Measurements from ENCODE around the gene USP31. TPM values are rescaled to one million over a fixed set of nuclear protein-coding genes. Genes with fewer than 3 reads are reported as not detected.

Gene USP31
- total and polyA plus RNA-seq, 3 donors from 2014 or later = 23.3 to 73.6 (median 73.1) TPM

DNA sequence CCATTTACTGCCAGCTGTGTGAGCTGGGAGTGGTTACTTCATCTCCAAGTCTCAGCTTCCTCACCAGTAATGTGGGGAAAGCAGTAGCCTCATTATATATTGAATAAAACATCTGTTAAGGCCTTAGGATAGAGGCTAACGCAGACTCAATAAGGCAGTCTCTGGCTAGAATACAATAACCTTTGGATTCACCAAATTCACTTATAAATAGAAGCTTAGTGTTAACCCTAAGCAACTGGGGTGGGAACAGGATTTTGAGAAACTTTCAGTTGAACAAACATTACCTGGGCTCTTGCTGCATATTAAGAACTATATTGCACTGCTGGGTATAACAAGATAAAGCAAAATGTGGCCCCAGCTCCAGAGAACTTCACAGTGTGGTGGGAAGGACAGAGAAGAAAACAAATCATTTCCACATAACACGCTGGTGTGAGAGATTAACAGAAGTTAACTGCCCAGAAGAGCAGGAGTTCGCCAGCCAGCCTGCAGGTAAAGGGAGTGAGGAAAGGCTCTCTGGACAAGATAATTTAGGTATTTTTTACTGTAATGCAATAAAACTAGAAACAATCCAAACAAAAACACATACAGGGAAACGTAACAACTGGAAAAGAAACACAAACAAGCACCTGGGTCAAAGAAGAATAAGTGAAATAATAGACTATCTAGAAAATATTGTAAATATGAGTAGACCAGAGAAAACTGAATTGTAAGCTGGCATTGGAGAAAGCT is 57.0 kb downstream of the USP31 start:
- Histone ChIP-seq H3K27ac (no peak overlapping the region), H3K27me3 (no peaks in the 10 kb centered on the region), H3K9me3 (no peaks in the 10 kb centered on the region), H3K4me1 (no peaks in the 10 kb centered on the region), H3K4me3 (no peak overlapping the region), H3K36me3 (ENCODE audit: low read depth, missing control alignments) (no peaks in the 10 kb centered on the region)
- DNase-seq = no peak
- TF ChIP-seq POLR2A (IDR thresholded peaks at IDR 0.05) = no peak
- TF ChIP-seq, protein P1, sequence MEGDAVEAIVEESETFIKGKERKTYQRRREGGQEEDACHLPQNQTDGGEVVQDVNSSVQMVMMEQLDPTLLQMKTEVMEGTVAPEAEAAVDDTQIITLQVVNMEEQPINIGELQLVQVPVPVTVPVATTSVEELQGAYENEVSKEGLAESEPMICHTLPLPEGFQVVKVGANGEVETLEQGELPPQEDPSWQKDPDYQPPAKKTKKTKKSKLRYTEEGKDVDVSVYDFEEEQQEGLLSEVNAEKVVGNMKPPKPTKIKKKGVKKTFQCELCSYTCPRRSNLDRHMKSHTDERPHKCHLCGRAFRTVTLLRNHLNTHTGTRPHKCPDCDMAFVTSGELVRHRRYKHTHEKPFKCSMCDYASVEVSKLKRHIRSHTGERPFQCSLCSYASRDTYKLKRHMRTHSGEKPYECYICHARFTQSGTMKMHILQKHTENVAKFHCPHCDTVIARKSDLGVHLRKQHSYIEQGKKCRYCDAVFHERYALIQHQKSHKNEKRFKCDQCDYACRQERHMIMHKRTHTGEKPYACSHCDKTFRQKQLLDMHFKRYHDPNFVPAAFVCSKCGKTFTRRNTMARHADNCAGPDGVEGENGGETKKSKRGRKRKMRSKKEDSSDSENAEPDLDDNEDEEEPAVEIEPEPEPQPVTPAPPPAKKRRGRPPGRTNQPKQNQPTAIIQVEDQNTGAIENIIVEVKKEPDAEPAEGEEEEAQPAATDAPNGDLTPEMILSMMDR (IDR thresholded peaks at IDR 0.05) = no peak
- intact Hi-C loops (cut with DNase I; ENCODE audit: low total_unique reads) = no loop called here
- 87 to 91% methylated on average over 4 of the region's 4 CpGs for WGBS, 2 donors

DNA sequence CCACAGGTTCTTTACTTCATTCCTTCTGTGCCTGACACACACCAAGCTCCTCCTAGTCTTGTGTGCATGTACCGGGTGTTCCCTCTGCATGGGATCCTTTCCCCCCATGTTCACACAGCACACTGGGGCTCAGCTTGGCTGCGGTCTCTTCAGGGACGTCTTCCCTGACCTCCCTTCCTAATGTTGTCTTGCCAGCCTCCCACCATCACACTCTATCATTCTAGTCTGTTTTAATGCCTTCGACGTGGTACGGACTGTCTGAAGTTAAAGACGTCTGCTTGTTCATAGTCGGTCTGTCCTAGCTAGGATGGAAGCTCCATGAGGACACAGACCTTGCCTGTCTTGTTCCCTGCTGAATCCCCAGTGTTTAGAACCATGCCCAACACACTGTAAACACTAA is 60.1 kb downstream of the USP31 start:
- Histone ChIP-seq H3K27ac (no peak overlapping the region), H3K27me3 (no peaks in the 10 kb centered on the region), H3K9me3 (no peaks in the 10 kb centered on the region), H3K4me1 (no peaks in the 10 kb centered on the region), H3K4me3 (no peak overlapping the region), H3K36me3 (ENCODE audit: low read depth, missing control alignments) (no peaks in the 10 kb centered on the region)
- WGBS, 2 donors = 82 to 86% methylated on average over 8 of the region's 8 CpGs
- TF ChIP-seq, protein P1 (IDR thresholded peaks at IDR 0.05) = no peak
- no peak for TF ChIP-seq POLR2A (IDR thresholded peaks at IDR 0.05)
- intact Hi-C loops (cut with DNase I; ENCODE audit: low total_unique reads) = no loop called here
- DNase-seq = no peak

DNA sequence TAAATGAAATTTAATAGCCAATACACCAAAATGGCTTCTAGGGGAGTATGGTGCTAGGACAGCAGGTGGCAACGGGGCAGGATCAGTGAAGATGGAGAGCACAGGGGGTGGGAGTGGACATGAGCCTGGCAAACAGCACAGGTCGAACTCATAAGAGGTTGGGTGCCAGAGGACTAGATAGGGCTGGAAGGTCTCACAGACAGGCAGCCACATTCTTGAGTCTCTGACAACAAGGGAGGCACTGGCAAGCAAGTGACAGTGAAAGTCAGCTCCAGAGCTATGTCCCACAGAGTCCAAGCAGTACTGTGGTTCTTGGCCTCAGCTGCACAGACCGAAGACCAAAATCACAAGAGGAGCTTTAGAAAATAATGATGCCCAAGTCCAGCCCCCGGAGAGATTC is 61.2 kb downstream of the USP31 start:
- Histone ChIP-seq H3K36me3 (ENCODE audit: low read depth, missing control alignments) (no peaks in the 10 kb centered on the region), H3K4me1 (no peaks in the 10 kb centered on the region), H3K27ac (no peak overlapping the region), H3K27me3 (no peaks in the 10 kb centered on the region), H3K4me3 (no peak overlapping the region), H3K9me3 (no peaks in the 10 kb centered on the region)
- no peak for TF ChIP-seq POLR2A (IDR thresholded peaks at IDR 0.05)
- TF ChIP-seq, protein P1 (IDR thresholded peaks at IDR 0.05) = no peak
- 73 to 88% methylated on average over 4 of the region's 4 CpGs for whole genome bisulfite sequencing, 2 donors
- intact Hi-C loops (cut with DNase I; ENCODE audit: low total_unique reads) = no loop called here
- no peak for DNase-seq

DNA sequence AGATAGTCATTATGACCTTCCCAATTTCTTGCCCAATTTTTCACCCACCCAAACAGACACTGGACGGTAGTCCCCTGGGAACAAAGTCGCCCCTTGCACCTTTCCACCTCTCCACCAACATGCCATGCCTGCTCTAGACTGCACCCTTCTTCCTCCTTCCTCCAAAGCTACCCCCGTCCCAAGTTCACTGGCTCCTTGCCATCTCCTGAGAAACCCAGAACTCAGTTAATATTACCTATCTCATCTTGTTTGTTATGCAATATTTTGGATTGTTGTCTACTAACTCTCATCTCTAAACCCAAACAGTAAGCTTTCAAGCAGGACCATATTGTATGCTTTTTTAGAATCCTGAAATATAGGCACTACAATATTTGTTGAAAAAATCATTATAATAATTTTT is 63.3 kb downstream of the USP31 start:
- TF ChIP-seq, protein P1 (IDR thresholded peaks at IDR 0.05) = no peak
- no peak for TF ChIP-seq POLR2A (IDR thresholded peaks at IDR 0.05)
- no peak for DNase-seq
- Histone ChIP-seq H3K4me3 (no peak overlapping the region), H3K36me3 (ENCODE audit: low read depth, missing control alignments) (no peaks in the 10 kb centered on the region), H3K27me3 (no peaks in the 10 kb centered on the region), H3K4me1 (no peaks in the 10 kb centered on the region), H3K27ac (no peak overlapping the region), H3K9me3 (no peaks in the 10 kb centered on the region)
- intact Hi-C loops (cut with DNase I; ENCODE audit: low total_unique reads) = no loop called here
- 88 to 93% methylated on average over 3 of the region's 3 CpGs for WGBS, 2 donors
